Measurements from ENCODE around the gene EFNA5. TPM values are rescaled to one million over a fixed set of nuclear protein-coding genes. Genes with fewer than 3 reads are reported as not detected.

The EFNA5 gene
- total RNA-seq, 1 experiment from 2014 or later, result 216 TPM

GRCh38 chr5:107376546-107377276 is 294.0 kb downstream of the EFNA5 start:
- TF ChIP-seq CTCF (IDR thresholded peaks at IDR 0.05; ENCODE audit: unreplicated experiment), result no peak
- intact Hi-C loops (cut with micrococcal nuclease; ENCODE audit: unreplicated experiment), result no loop called here
- H3K27ac Mint-ChIP-seq (ENCODE audit: unreplicated experiment), result peak overlapping the region; percentile 16

GRCh38 chr5:107373549-107374263 is 297.0 kb downstream of the EFNA5 start:
- CTCF ChIA-PET, result interaction anchor here (1.0 kb wide), 1 partner anchor 261 kb away, joined by 3 read pairs; no protein-coding TSS in a partner anchor
- Mint-ChIP-seq H3K27me3 (ENCODE audit: unreplicated experiment) (no peaks in the 10 kb centered on the region), H3K4me1 (ENCODE audit: low read depth, unreplicated experiment) (peaks cover 8% of the 10 kb centered on the region), H3K9me3 (ENCODE audit: low read depth, unreplicated experiment) (no peaks in the 10 kb centered on the region), H3K27ac (ENCODE audit: unreplicated experiment) (peak overlapping the region; percentile 62), H3K4me3 (ENCODE audit: low read depth, unreplicated experiment) (no peak overlapping the region), H3K36me3 (ENCODE audit: insufficient read depth, unreplicated experiment) (peaks cover 19% of the 10 kb centered on the region)
- DNase-seq, result no peak
- TF ChIP-seq CTCF (IDR thresholded peaks at IDR 0.05; ENCODE audit: unreplicated experiment), result no peak
- no TSS peak for BruUV-seq (replicated peaks)
- intact Hi-C loops (cut with micrococcal nuclease; ENCODE audit: unreplicated experiment), result no loop called here

More at GRCh38 chr5:107376546-107377276, 294.0 kb downstream of the EFNA5 start:
- Mint-ChIP-seq H3K4me3 (ENCODE audit: low read depth, unreplicated experiment) (no peak overlapping the region), H3K4me1 (ENCODE audit: low read depth, unreplicated experiment) (no peaks in the 10 kb centered on the region), H3K27me3 (ENCODE audit: unreplicated experiment) (no peaks in the 10 kb centered on the region), H3K36me3 (ENCODE audit: insufficient read depth, unreplicated experiment) (peaks cover 41% of the 10 kb centered on the region), H3K9me3 (ENCODE audit: low read depth, unreplicated experiment) (no peaks in the 10 kb centered on the region)
- no peak for DNase-seq
- CTCF ChIA-PET, result interaction anchor here (0.5 kb wide), 1 partner anchor 86 kb away, joined by 5 read pairs; no protein-coding TSS in a partner anchor
- BruUV-seq (replicated peaks), result no TSS peak

GRCh38 chr5:107372723-107373450 is 297.9 kb downstream of the EFNA5 start:
- intact Hi-C loops (cut with micrococcal nuclease; ENCODE audit: unreplicated experiment), result no loop called here
- H3K9me3 Mint-ChIP-seq (ENCODE audit: low read depth, unreplicated experiment), result no peaks in the 10 kb centered on the region
- no peak for DNase-seq
- peaks cover 12% of the 10 kb centered on the region for H3K36me3 Mint-ChIP-seq (ENCODE audit: insufficient read depth, unreplicated experiment)
- CTCF ChIA-PET, result interaction anchor here (0.9 to 1.0 kb wide), 2 partner anchors 12 to 261 kb away, joined by 3 read pairs; no protein-coding TSS in a partner anchor
- H3K27me3 Mint-ChIP-seq (ENCODE audit: unreplicated experiment), result no peaks in the 10 kb centered on the region
- TSS peak; percentile 6 for BruUV-seq (replicated peaks)
- H3K4me1 Mint-ChIP-seq (ENCODE audit: low read depth, unreplicated experiment), result peaks cover 8% of the 10 kb centered on the region
- no peak for TF ChIP-seq CTCF (IDR thresholded peaks at IDR 0.05; ENCODE audit: unreplicated experiment)
- H3K27ac Mint-ChIP-seq (ENCODE audit: unreplicated experiment), result peak overlapping the region; percentile 62
- no peak overlapping the region for H3K4me3 Mint-ChIP-seq (ENCODE audit: low read depth, unreplicated experiment)

- peaks cover 24% of the 10 kb centered on the region for H3K4me1 Mint-ChIP-seq (ENCODE audit: low read depth, unreplicated experiment)
These were observed 300.3 kb downstream of the EFNA5 start for GRCh38 chr5:107370396-107370968.

More at GRCh38 chr5:107370396-107370968, 300.3 kb downstream of the EFNA5 start:
- no peak for TF ChIP-seq CTCF (IDR thresholded peaks at IDR 0.05; ENCODE audit: unreplicated experiment)
- Mint-ChIP-seq H3K9me3 (ENCODE audit: low read depth, unreplicated experiment) (no peaks in the 10 kb centered on the region), H3K27me3 (ENCODE audit: unreplicated experiment) (no peaks in the 10 kb centered on the region), H3K27ac (ENCODE audit: unreplicated experiment) (no peak overlapping the region), H3K36me3 (ENCODE audit: insufficient read depth, unreplicated experiment) (peaks cover 12% of the 10 kb centered on the region), H3K4me3 (ENCODE audit: low read depth, unreplicated experiment) (no peak overlapping the region)
- no TSS peak for BruUV-seq (replicated peaks)
- CTCF ChIA-PET, result no interaction called here
- no peak for DNase-seq
- intact Hi-C loops (cut with micrococcal nuclease; ENCODE audit: unreplicated experiment), result no loop called here

Data from Calu3 (cell line).